NCI-H2196 (cell line): Measurements from ENCODE around the gene ICA1.
"Not testable (repeated sequence)": the region's sequence is repeated elsewhere in the genome, so short reads cannot be mapped to it uniquely, and the experiment has no call there.

Experiments
- DNase-seq: peaks from one replicate; lab custom pipeline; 2025; ENCODE audit not compliant: unreplicated experiment; lab: John Stamatoyannopoulos, UW

Gene ICA1

DNA sequence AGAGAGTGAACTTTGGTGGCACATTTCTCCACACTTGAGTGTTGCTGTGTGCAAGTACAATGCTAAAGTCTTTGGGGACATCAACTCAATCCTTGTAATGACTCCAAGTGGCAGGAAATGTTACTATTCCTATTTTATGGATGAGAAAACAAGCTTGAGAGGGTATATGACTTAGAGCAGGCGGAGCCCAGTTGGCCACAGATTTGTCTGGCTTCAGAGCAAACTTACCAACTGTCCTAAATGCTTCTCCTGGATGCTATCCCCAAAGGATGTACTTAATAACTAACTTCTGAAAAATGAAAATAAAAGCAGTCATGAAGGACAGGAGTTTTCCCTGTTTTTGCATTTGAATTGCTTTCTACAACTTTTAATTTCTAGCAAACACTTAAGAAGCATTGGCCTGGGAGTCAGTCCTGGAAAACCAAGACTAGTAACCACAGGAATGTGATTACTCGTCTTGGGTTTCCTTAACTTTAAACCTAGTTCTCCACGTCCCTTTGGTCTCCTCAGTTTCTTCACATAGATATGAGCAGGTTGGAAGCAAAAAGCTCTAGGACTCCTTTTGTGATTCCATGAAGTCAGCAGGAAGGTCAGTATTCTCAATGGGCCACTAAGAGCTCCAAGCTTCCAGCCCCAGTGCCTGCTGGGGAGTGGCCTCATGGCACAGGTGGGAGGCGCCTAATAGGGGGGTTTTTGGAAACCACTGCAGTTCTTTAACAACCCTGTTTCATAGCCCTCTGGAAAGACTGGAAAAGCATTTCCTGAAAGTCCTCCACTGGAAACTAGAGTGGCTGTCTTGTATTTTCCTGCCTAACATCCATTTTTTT, 152.6 kb downstream of the ICA1 start:
- no peak for DNase-seq

DNA sequence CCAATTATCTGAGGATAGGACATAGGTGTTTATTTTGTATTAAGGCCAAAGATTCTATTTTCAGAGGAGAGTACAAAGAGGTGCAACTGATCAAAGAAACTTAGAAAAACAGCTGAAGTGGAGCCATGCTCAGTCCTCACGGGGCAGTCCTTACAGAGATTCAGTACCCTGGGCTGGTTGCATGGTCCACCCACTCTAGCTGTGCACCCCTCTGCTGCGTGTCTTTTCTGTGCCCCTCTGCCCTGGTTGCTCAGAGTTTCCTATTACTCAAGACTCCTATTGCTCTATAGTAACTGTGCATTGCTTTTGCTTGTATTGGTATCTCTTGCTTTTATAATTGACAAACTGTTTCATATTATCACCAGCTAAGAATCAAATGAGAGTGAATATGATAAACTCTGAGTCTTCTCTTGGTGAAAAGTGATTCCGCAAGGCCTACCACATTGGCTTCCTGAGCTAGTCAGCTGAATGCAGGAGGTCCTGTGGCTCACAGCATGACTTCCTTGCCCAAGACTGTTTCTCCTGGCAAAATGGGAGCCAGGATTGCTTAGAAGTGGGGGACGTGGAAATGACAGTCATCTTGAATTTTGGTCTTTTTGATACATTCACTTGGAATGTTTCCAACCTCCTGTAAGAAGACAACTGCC, 156.4 kb downstream of the ICA1 start:
- no peak for DNase-seq

DNA sequence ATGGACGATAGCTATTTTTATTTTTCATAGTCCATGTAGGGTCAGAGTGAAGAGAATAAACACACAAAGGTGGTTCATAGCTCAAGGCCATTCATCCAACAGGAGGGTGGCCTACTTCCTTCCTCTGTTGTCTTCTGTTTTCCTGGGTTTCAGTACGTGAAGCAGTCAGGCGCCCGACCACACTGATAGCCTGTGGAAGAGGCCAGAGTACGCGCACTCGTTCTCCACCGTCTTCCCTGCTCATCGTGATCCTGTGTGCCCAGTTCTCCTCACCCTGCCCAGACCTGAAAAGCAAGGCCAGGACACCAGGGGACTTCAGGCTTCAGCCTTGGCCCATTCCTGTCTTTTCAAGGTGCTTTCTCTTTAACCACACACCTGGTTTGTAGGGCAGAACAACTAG, 158.7 kb downstream of the ICA1 start:
- DNase-seq, result no peak

DNA sequence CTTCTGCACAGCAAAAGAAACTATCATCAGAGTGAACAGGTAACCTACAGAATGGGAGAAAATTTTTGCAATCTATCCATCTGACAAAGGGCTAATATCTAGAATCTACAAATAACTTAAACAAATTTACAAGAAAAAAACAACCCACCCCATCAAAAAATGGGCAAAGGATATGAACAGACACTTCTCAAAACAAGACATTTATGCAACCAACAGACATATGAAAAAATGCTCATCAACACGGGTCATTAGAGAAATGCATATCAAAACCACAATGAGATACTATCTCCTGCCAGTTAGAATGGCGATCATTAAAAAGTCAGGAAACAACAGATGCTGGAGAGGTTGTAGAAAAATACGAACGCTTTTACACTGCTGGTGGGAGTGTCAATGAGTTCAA, 160.7 kb downstream of the ICA1 start:
- DNase-seq, result not testable (repeated sequence)

DNA sequence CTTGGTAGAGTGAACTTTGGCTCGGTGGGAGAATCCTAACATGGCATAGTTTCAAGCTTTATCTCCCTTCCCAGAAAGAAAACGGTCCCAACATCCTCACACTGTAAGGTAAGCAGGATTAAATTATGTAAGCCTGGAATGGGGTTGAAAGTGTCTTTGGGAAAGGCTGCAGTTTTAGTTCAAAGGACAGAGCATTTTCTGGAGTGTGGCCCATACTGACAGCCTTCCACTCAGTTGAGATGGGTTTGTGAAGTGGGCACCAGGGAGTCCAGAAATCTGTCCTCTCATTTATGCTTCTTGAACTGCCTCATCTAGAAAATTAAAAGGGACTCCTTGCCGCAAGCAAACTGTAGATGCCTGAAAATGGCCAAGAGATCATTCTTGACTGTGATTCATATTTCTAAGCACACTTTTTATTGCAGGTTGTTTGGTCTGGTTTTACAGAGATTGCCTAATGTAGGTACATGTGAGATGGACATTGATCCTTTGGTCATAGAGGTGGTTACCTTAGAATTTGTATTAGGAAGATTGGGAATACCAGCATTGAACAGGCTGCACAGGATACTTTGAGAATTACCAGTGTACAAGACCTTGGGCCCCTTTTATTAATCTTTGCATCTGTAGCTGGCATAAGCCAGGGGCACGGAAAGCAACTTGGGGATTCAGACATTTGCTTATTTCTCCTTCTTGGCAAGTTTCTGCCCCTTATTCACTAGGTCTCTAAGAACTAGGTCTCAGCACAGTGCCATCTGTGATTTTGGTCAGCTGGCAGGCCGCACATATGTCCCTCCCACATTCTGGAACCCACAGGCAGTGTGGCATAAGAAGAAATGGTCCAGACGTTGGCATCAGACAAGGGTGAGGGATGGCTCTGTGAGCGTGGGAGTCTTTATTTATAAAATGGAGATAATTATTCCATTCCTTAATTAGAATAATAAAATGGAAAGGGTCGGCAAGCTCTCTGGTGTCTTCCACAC, 167.5 kb downstream of the ICA1 start:
- DNase-seq, result no peak

DNA sequence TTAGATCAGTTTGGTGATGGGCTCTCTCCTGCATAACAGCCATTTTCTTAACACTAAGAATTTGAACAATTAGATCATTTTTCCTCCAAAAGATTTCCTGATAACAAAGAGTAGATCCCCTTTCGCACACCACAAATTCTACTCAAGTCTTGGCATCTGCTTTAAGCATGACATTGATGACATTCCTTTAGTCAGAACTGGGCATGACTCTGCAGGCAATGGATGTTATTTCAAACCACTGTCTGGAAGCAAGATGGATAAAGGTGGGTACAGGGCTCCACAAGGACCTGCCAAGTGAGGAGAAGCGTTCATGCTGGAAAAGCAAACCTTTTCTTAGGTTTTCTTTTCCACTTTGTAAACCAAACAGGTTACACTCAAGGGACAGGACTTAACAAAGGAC, 169.8 kb downstream of the ICA1 start:
- DNase-seq, result no peak

DNA sequence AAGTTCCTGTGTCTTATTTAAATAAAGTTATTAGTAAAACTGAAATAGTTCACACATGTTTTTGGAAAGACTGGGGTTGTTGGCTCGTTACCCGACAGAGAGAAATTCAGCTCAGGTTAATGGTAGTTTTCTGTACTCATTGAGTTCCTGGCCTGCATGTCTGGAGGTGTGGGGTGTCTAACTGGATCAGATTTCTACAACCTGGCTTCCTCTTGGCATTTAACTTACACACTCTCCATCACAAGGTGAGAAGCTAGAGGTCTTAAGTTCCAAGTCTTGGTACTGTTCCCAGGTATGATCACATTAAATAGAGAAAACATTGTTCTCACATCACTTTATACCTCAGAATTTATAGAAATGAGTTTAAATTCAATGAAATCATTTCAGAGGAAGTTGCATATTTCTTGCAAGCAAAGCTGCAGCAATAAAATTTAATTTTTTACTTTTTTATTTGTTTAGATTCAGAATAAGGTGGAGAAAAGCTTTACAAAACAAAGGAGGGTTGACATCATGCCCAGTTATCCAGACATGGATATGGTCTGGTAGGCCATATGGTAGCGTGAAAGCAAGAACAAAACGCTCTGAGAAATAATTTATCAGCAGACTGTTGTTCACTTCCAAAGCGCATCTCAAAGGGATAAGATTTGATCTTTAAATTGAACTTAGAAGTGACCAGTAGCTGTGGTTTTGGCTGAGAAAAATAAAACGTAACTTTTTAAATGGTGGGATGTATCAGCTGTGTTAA, 172.8 kb downstream of the ICA1 start:
- no peak for DNase-seq

DNA sequence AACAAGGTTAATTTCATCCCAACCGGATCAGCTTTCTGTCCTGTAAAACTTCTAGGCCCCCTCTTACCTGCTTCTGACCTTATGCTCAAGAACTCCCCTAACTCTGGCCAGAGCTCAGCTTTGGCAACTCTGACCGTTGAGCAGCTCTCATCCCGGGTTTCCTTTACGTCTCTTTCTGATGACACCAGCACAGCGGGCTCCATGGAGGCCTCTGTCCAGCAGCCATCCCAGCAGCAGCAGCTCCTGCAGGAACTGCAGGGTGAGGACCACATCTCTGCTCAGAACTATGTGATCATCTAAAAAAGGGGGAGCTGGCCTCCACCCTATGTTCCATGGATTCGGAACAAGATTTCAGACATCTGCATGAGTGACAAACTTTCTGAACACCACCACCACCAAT, 175.7 kb downstream of the ICA1 start:
- DNase-seq, result no peak

DNA sequence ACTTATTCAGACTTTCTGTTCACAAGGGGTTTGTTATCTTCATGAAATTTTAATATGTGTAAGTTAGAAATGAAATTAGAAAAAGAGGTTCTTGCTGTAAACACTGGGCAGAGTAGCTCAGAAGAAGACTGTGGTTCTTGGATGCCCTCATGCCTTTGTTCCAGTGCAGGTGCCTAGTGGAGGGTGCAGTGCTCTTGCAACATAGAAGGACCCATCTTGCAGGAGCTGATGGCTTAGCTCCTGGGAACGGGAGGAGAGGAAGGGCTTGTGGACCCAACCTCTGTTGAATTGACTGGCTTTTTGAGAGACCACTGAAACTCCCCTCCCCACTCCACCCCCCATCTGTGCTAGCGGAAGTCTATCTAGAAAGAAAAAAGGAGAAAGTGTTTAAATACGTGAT, 176.5 kb downstream of the ICA1 start:
- DNase-seq, result no peak

DNA sequence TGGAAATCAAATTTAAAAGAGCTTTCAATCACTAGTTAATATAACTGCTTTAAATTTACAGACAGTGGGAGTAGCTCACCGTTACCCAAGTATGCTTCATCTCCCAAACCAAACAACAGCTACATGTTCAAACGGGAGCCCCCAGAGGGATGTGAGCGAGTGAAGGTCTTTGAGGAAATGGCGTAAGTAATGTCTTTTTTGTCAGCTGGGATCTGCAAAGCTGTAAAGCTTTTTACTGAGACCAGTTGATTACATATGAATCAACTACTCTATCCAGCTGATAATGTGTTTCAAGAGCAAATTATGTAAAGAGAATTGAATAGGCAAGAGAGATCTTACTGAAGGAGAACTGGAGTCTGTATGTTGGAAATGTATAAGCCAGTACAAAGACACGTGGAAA, 177.1 kb downstream of the ICA1 start:
- DNase-seq, result no peak

DNA sequence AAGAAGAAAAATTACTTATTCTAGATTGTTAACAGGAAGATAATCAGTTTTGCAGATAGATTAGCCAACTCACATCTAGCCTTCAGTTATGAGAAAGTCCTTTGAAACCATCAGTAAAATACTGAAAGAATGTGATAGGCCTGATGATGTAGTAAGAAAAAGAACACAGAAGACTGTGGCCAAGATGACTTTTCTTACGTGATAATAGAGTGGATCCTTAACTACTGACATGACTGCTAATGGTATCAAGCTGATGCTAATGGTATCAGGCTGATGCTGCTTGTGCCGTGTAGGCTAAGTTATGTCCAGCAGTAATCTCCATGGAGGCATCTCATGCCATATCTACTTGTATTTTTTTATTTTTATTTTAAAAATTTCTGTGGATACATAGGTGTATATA, 179.2 kb downstream of the ICA1 start:
- DNase-seq, result no peak

DNA sequence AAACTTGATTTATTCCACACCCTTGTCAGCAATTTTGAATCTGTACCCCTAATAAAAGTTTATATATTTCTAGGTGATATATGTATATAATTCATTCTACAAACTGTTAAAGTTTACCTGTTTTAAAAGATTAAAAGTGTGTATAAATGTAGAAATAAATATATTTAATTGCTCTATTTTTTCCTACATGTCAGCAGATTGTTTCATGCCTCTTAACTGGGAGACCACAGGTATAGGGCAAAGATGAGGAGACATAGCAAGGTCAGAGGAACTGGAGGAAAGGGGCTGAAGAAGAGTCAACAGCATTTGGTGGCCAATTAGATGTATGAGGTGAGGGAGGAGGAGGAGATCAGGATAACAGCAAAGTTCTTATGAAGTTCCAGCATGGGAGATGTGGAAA, 183.5 kb downstream of the ICA1 start:
- no peak for DNase-seq

DNA sequence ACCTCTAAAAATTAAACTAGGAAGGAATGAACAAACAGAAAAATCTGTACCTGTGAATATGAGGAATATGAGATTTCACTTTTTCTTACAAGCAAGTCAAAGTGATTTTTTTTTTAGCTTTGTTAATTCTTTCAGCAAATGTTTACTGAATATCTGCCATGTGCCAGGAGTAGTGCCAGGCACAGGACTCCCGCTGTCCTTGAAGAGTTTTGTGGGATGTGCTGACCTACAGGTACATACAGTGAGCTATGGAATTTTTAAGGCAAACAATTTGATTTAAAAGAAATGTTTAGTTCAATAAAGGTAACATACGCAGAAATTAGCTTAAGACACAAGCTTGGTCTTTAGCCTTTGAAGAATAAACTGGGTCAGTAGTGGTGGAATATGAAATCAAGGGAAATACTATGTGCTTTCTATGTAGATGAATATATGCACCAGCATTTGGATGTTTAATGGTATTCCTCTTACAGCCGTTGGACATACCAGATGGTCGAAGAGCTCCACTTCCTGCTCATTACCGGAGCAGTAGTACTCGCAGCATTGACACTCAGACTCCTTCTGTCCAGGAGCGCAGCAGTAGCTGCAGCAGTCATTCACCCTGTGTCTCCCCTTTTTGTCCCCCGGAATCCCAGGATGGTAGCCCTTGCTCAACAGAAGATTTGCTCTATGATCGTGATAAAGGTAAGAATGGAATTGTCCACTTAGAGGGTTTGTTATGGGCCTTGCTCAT, 191.4 kb downstream of the ICA1 start:
- DNase-seq, result no peak

DNA sequence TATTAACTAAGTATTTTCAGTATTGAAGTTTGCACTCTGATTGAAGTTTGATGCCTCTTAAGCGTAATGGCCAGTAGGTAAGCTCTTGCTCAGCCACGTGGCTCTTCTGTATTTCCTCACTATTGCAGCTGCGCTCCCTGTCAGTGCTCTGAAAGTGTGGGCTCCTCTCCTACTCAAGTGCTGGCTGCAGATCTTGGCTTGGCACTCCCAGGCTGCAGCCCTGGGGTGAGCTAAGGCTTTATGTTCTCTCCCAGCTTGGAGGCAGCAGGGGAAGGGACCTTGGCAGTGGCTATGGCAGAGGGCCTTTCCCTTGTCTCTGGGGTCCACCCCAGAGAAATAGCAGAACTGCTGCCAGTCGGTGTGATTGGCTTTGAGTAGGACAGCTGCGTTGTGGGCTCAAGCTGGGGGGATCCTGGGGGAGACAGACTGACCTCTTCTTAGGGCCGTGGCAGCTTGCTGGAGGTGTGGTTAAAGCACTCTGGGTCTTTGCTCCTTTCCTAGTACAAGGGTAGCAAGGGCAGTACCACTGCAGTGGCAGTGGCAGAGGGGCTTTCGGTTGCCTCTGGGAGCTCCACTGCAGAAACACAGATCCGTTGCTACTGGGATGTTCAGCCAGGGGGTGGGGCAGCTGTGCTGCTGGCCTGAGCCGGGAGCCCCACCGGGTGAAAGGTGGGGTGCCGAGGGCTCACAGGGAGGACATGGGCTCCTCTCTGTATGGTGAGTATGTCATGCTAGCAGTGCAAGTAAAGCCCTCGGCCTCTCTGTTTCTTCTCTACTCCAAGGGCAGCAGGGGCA, 192.9 kb downstream of the ICA1 start:
- DNase-seq, result no peak

DNA sequence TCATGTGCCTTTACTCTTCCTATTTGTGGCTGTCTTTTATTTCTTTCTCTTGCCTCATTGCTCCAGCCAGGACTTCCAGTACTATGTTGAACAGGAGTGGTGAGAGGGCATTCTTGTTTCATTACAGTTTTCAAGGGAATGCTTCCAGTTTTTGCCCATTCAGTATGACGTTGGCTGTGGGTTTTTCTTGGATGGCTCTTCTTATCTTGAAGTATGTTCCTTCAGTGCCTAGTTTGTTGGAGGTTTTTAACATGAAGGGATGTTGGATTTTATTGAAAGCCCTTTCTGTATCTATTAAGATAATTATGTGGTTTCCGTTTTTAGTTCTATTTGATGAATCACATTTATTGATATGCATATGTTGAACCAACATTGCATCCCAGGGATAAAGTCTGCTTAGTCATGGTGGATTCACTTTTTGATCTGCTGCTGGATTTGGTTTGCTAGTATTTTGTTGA, 196.6 kb downstream of the ICA1 start:
- no peak for DNase-seq

DNA sequence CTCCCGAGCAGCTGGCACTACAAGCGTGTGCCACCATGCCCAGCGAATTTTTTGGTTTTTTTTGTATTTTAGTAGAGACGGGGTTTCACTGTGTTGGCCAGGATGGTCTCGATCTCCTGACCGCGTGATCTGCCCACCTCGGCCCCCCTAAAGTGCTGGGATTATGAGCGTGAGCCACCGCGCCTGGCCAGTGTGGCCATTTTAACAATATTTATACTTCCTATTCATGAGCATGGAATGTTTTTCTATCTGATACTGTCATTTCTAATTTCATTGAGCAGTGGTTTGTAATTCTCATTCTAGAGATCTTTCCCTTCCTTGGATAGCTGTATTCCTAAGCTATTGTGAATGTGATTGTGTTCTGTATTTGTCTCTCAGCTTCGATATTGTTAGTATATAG, 197.1 kb downstream of the ICA1 start:
- no peak for DNase-seq

DNA sequence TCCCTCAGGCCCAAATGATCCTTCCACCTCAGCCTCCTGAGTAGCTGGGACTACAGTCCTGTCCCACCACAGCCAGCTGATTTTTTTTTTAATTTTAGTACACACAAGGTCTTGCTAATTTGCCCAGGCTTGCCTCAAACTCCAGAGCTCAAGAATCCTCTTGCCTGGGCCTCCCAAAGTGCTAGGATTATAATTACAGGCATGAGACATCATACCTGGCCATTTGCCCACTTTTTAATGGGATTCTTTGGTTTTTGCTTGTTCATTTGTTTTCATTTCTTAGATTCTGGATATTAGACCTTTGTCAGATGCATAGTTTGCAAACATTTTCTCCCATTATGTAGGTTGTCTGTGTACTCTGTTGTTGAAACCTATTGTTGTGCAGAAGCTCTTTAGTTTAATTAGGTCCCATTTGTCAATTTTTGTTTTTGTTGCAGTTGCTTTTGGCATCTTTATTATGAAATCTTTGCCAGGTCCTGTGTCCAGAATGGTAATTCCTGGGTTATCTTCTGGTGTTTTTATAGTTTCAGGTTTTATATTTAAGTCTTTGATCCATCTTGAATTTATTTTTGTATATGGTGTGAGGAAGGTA, 198.2 kb downstream of the ICA1 start:
- peak; percentile 15 for DNase-seq

DNA sequence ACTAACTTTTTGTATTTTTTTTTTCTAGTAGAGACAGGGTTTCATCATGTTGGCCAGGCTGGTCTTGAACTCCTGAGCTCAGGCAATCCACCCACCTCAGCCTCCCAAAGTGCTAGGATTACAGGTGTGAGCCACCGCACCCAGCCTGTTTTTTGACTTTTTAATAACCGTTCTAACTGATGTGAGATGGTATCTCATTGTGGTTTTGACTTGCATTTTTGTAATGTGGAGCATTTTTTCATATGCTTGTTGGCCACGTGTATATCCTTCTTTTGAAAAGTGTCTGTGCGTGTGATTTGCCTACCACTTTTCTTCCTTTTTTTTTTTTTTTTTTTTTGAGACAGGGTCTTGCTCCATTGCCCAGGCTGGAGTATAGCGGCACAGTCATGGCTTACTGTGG, 198.7 kb downstream of the ICA1 start:
- DNase-seq, result not testable (repeated sequence)
